ENCODE measurements around the gene RNF34.

RNF34 gene

GRCh38 chr12:121443193-121443870 lies 43.4 kb downstream of the RNF34 start:
- FAIRE-seq (peak; percentile 48), DNase-seq (ENCODE audit: insufficient read length, low spot score) (peak; percentile 95)
- TF ChIP-seq POU2F2 (IDR thresholded peaks at IDR 0.05; ENCODE audit: low read depth, low read length) (no peak), SPI1 (IDR thresholded peaks at IDR 0.05; ENCODE audit: low read depth, low read length) (no peak), POLR2A (IDR thresholded peaks at IDR 0.05; ENCODE audit: low read depth, low read length) (no peak), PAX5 (IDR thresholded peaks at IDR 0.05; ENCODE audit: insufficient read depth, low read length, severe bottlenecking) (no peak), TAF1 (IDR thresholded peaks at IDR 0.05; ENCODE audit: low read depth, low read length) (no peak), POLR2AphosphoS5 (IDR thresholded peaks at IDR 0.05; ENCODE audit: low read depth, low read length) (no peak)

DNA sequence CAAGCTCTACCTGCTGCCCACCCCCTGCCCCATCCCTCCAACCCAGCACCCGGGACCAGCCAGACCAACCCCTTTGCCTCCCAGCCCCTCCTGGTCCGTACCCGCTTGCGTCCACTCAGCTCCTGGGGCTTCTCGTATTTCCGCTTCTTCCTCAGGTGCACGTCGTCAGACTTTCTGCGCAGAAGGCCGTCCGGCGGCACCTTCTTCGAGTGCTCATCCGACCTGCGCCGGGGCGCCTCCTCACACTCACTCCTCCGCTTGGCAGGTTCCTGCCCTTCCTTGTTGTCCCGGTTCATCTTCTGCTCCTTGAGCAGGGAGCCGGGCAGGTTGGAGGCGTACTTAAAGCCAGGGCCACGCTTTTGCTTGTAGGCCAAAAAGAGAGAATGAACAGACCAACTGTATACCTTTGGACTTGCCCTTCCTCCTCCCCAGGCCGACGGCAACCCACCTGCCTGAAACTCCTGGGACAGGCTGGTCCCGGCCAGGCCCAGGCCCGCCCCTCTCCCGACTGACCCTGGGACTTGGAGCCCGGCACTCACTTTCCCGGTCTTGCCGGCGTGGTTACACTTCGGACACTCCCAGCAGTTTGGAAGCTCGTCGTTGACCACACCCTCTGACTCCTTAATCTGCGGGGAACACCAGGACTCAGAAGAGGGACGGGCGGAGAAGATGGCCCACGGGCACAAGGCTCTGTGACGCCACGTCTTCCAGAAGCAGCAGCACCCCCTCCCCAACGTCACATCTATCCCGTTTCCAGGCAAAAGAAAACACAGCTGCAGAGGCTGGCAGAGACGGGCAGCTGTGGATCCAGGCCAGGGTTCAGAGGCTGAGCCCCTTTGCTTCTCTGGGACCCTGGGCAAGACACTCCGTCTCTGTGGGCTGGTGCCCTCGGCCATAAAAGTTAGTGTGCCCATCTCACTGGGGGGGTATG lies 44.3 kb downstream of the RNF34 start:
- FAIRE-seq = no peak
- DNase-seq (ENCODE audit: insufficient read length, low spot score) = no peak
- TF ChIP-seq TAF1 (IDR thresholded peaks at IDR 0.05; ENCODE audit: low read depth, low read length) = no peak
- TF ChIP-seq PAX5 (IDR thresholded peaks at IDR 0.05; ENCODE audit: insufficient read depth, low read length, severe bottlenecking) = no peak
- no peak for TF ChIP-seq SPI1 (IDR thresholded peaks at IDR 0.05; ENCODE audit: low read depth, low read length)
- TF ChIP-seq POLR2A (IDR thresholded peaks at IDR 0.05; ENCODE audit: low read depth, low read length) = no peak
- no peak for TF ChIP-seq POLR2AphosphoS5 (IDR thresholded peaks at IDR 0.05; ENCODE audit: low read depth, low read length)
- TF ChIP-seq POU2F2 (IDR thresholded peaks at IDR 0.05; ENCODE audit: low read depth, low read length) = no peak

- no peak for TF ChIP-seq SPI1 (IDR thresholded peaks at IDR 0.05; ENCODE audit: low read depth, low read length)
- TF ChIP-seq TAF1 (IDR thresholded peaks at IDR 0.05; ENCODE audit: low read depth, low read length) = no peak
- TF ChIP-seq PAX5 (IDR thresholded peaks at IDR 0.05; ENCODE audit: insufficient read depth, low read length, severe bottlenecking) = no peak
- TF ChIP-seq POLR2A (IDR thresholded peaks at IDR 0.05; ENCODE audit: low read depth, low read length) = no peak
- TF ChIP-seq POU2F2 (IDR thresholded peaks at IDR 0.05; ENCODE audit: low read depth, low read length) = no peak
- TF ChIP-seq POLR2AphosphoS5 (IDR thresholded peaks at IDR 0.05; ENCODE audit: low read depth, low read length) = no peak
- no peak for FAIRE-seq
- DNase-seq (ENCODE audit: insufficient read length, low spot score) = no peak
These were observed 44.9 kb downstream of the RNF34 start for GRCh38 chr12:121444842-121445202.

- TF ChIP-seq POLR2AphosphoS5 (IDR thresholded peaks at IDR 0.05; ENCODE audit: low read depth, low read length) (no peak), SPI1 (IDR thresholded peaks at IDR 0.05; ENCODE audit: low read depth, low read length) (no peak), POLR2A (IDR thresholded peaks at IDR 0.05; ENCODE audit: low read depth, low read length) (no peak), PAX5 (IDR thresholded peaks at IDR 0.05; ENCODE audit: insufficient read depth, low read length, severe bottlenecking) (no peak), POU2F2 (IDR thresholded peaks at IDR 0.05; ENCODE audit: low read depth, low read length) (no peak), TAF1 (IDR thresholded peaks at IDR 0.05; ENCODE audit: low read depth, low read length) (no peak)
- FAIRE-seq (no peak), DNase-seq (ENCODE audit: insufficient read length, low spot score) (no peak)
These were observed 46.8 kb downstream of the RNF34 start for GRCh38 chr12:121446750-121447149.

GRCh38 chr12:121448771-121449315 lies 48.9 kb downstream of the RNF34 start:
- DNase-seq (ENCODE audit: insufficient read length, low spot score) (no peak), FAIRE-seq (no peak)
- TF ChIP-seq TAF1 (IDR thresholded peaks at IDR 0.05; ENCODE audit: low read depth, low read length) (no peak), POLR2AphosphoS5 (IDR thresholded peaks at IDR 0.05; ENCODE audit: low read depth, low read length) (no peak), POLR2A (IDR thresholded peaks at IDR 0.05; ENCODE audit: low read depth, low read length) (no peak)

DNA sequence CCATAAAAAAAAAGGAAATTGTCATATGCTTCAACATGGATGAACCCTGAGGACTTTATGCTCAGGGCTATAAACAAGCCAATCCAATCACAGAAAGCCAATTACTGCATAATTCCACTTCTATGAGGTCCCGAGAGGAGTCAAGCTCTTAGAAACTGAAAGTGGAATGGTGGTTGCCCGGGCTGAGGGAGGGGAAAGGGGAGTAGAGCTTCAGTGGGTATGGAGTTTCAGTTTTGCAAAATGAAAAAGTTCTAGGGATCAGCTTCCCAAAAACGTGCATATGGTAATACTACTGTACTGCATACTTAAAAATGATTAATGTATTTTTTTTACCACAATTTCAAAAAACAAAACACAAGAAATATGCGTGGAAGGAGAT lies 52.0 kb downstream of the RNF34 start:
- DNase-seq (ENCODE audit: insufficient read length, low spot score) = no peak
- FAIRE-seq = peak; percentile 48
- no peak for TF ChIP-seq POU2F2 (IDR thresholded peaks at IDR 0.05; ENCODE audit: low read depth, low read length)
- no peak for TF ChIP-seq POLR2AphosphoS5 (IDR thresholded peaks at IDR 0.05; ENCODE audit: low read depth, low read length)
- no peak for TF ChIP-seq POLR2A (IDR thresholded peaks at IDR 0.05; ENCODE audit: low read depth, low read length)
- TF ChIP-seq TAF1 (IDR thresholded peaks at IDR 0.05; ENCODE audit: low read depth, low read length) = no peak
- TF ChIP-seq PAX5 (IDR thresholded peaks at IDR 0.05; ENCODE audit: insufficient read depth, low read length, severe bottlenecking) = no peak
- TF ChIP-seq SPI1 (IDR thresholded peaks at IDR 0.05; ENCODE audit: low read depth, low read length) = no peak

DNA sequence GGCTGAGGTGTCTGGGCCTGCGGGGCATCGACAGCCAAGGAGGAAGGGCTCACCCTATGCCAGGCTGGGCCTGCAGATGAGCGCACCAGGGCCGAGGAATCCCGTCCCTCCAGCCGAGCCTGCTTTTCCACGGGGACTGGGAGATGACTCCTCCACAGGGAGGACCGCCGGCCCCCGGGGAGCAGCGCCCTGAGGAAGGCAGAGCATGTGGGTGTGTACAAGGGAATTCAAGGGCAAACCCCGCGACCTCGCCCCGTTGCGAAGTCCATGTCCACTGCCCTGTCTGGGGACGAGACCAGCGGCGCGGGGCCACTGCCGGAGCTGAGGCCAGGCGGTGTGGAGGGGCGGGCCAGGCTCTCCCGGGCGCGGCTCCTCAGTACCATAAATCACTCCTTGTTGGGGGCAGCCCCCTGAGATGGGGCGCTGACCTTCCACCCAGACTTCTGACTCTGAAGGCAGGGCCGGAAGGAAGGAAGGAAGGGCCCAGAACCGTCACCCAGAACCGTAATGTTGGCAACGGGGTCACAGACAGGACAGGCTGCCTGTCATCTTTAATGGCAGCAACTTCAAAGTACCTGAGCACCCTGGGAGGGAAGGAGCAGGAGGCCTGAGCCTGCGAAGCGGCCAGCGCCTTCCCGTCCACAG lies 52.5 kb downstream of the RNF34 start:
- FAIRE-seq = no peak
- DNase-seq (ENCODE audit: insufficient read length, low spot score) = no peak
- TF ChIP-seq POLR2A (IDR thresholded peaks at IDR 0.05; ENCODE audit: low read depth, low read length) (no peak), TAF1 (IDR thresholded peaks at IDR 0.05; ENCODE audit: low read depth, low read length) (no peak), SPI1 (IDR thresholded peaks at IDR 0.05; ENCODE audit: low read depth, low read length) (no peak), PAX5 (IDR thresholded peaks at IDR 0.05; ENCODE audit: insufficient read depth, low read length, severe bottlenecking) (no peak), POU2F2 (IDR thresholded peaks at IDR 0.05; ENCODE audit: low read depth, low read length) (no peak), POLR2AphosphoS5 (IDR thresholded peaks at IDR 0.05; ENCODE audit: low read depth, low read length) (no peak)

DNA sequence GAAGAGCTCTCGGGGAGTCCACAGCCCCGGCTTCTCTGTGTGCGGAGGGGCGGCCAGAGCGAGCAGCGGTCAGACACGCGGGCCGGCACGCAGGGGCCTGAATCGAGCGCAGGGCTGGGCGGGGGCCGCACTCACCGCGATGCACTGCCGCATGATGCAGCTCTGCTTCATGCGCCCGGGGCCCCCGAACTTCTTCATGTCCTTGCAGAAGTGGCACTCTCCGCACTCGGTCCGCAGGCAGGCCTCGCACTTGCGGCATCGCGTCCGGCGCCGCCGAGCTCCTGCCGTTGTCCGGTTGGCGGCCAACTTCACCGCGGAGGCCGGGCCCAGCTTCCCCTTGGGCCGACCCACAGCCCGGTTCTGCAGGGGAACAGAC lies 53.1 kb downstream of the RNF34 start:
- DNase-seq (ENCODE audit: insufficient read length, low spot score) = no peak
- no peak for FAIRE-seq
- TF ChIP-seq TAF1 (IDR thresholded peaks at IDR 0.05; ENCODE audit: low read depth, low read length) (no peak), POU2F2 (IDR thresholded peaks at IDR 0.05; ENCODE audit: low read depth, low read length) (no peak), PAX5 (IDR thresholded peaks at IDR 0.05; ENCODE audit: insufficient read depth, low read length, severe bottlenecking) (no peak), POLR2A (IDR thresholded peaks at IDR 0.05; ENCODE audit: low read depth, low read length) (no peak), SPI1 (IDR thresholded peaks at IDR 0.05; ENCODE audit: low read depth, low read length) (no peak), POLR2AphosphoS5 (IDR thresholded peaks at IDR 0.05; ENCODE audit: low read depth, low read length) (no peak)

DNA sequence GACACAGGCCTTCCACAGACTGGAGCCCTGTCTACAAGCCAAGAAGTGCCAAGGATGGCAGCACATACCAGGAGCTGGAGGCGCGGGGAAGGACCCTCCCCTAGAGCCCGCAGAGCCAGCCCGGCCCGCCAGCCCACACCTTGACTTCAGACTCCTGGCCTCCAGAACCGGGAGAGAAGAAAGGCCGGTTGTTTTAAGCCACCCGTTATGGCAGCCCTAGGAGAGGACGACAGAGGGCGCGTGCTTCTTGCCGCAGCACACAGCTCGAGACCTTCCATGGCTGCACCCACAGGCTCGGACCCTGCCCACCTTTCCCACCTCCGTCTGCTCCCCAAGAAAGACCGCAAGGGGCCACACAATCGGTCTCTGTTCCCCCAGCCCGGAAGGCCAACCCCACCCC lies 53.7 kb downstream of the RNF34 start:
- FAIRE-seq (no peak), DNase-seq (ENCODE audit: insufficient read length, low spot score) (no peak)
- TF ChIP-seq POLR2A (IDR thresholded peaks at IDR 0.05; ENCODE audit: low read depth, low read length) = no peak
- no peak for TF ChIP-seq SPI1 (IDR thresholded peaks at IDR 0.05; ENCODE audit: low read depth, low read length)
- TF ChIP-seq POLR2AphosphoS5 (IDR thresholded peaks at IDR 0.05; ENCODE audit: low read depth, low read length) = no peak
- TF ChIP-seq TAF1 (IDR thresholded peaks at IDR 0.05; ENCODE audit: low read depth, low read length) = no peak
- no peak for TF ChIP-seq PAX5 (IDR thresholded peaks at IDR 0.05; ENCODE audit: insufficient read depth, low read length, severe bottlenecking)
- TF ChIP-seq POU2F2 (IDR thresholded peaks at IDR 0.05; ENCODE audit: low read depth, low read length) = no peak
